ENCODE data around the gene MAD2L2. TPM values are rescaled to one million over a fixed set of nuclear protein-coding genes. Genes with fewer than 3 reads are reported as not detected.

Gene MAD2L2
- total RNA-seq, 1 experiment from 2014 or later: 127 TPM

GRCh38 chr1:11659748-11660147 lies 21.2 kb downstream of the MAD2L2 start:
- ATAC-seq (no peak), DNase-seq (no peak)
- ChIA-PET CTCF (no interaction called here), POLR2A (ENCODE audit: unreplicated experiment) (no interaction called here)
- Histone ChIP-seq H4K20me1 (ENCODE audit: low read length) (no peaks in the 10 kb centered on the region), H3K27me3 (ENCODE audit: low read length) (no peaks in the 10 kb centered on the region), H3K9ac (ENCODE audit: low read length) (no peak overlapping the region), H3F3A (ENCODE audit: low read length, unreplicated experiment) (no peaks in the 10 kb centered on the region), H3K4me1 (ENCODE audit: insufficient read depth, low read length) (peaks cover 7% of the 10 kb centered on the region), H2AFZ (ENCODE audit: low read length) (no peak overlapping the region), H3K4me3 (ENCODE audit: low read length) (no peak overlapping the region), H3K36me3 (ENCODE audit: low read depth, low read length) (no peaks in the 10 kb centered on the region), H3K9me3 (ENCODE audit: low read length) (no peaks in the 10 kb centered on the region), H3K79me2 (ENCODE audit: low read length) (peaks cover 10% of the 10 kb centered on the region), H3K4me2 (ENCODE audit: low read length) (no peak overlapping the region), H3K9me2 (replicated peaks; ENCODE audit: low read length) (no peaks in the 10 kb centered on the region), H3K27ac (ENCODE audit: low read length) (no peak overlapping the region)
- no TSS peak for BruUV-seq (replicated peaks)
- TF ChIP-seq CTCF (conservative IDR thresholded peaks at IDR 0.05; ENCODE audit: low read depth, low read length) (no peak), EZH2phosphoT487 (IDR thresholded peaks at IDR 0.05; ENCODE audit: borderline replicate concordance, low read length) (no peak), EZH2 (IDR thresholded peaks at IDR 0.05; ENCODE audit: low read length, unreplicated experiment) (no peak)
- intact Hi-C loops (cut with micrococcal nuclease): no loop called here

- Histone ChIP-seq H3K36me3 (ENCODE audit: low read depth, low read length) (no peaks in the 10 kb centered on the region), H3K27me3 (ENCODE audit: low read length) (no peaks in the 10 kb centered on the region), H3K4me2 (ENCODE audit: low read length) (no peak overlapping the region), H2AFZ (ENCODE audit: low read length) (no peak overlapping the region), H4K20me1 (ENCODE audit: low read length) (no peaks in the 10 kb centered on the region), H3K27ac (ENCODE audit: low read length) (no peak overlapping the region), H3K79me2 (ENCODE audit: low read length) (peaks cover 10% of the 10 kb centered on the region), H3K4me3 (ENCODE audit: low read length) (no peak overlapping the region), H3F3A (ENCODE audit: low read length, unreplicated experiment) (no peaks in the 10 kb centered on the region), H3K9me3 (ENCODE audit: low read length) (no peaks in the 10 kb centered on the region), H3K9ac (ENCODE audit: low read length) (no peak overlapping the region), H3K4me1 (ENCODE audit: insufficient read depth, low read length) (peaks cover 12% of the 10 kb centered on the region), H3K9me2 (replicated peaks; ENCODE audit: low read length) (no peaks in the 10 kb centered on the region)
- CTCF ChIA-PET: no interaction called here
- no peak for TF ChIP-seq CTCF (conservative IDR thresholded peaks at IDR 0.05; ENCODE audit: low read depth, low read length)
- no peak for TF ChIP-seq EZH2phosphoT487 (IDR thresholded peaks at IDR 0.05; ENCODE audit: borderline replicate concordance, low read length)
- no peak for TF ChIP-seq EZH2 (IDR thresholded peaks at IDR 0.05; ENCODE audit: low read length, unreplicated experiment)
- DNase-seq: no peak
- BruUV-seq (replicated peaks): no TSS peak
- no peak for ATAC-seq
- POLR2A ChIA-PET (ENCODE audit: unreplicated experiment): no interaction called here
- intact Hi-C loops (cut with micrococcal nuclease): no loop called here
Measured at GRCh38 chr1:11658542-11658941, 22.4 kb downstream of the MAD2L2 start.

GRCh38 chr1:11657654-11658053 lies 23.3 kb downstream of the MAD2L2 start:
- intact Hi-C loops (cut with micrococcal nuclease): no loop called here
- CTCF ChIA-PET: interaction anchor here (0.7 kb wide), 1 partner anchor 620 kb away, joined by 4 read pairs; no protein-coding TSS in a partner anchor
- Histone ChIP-seq H3K4me1 (ENCODE audit: insufficient read depth, low read length) (peaks cover 19% of the 10 kb centered on the region), H3K9me2 (replicated peaks; ENCODE audit: low read length) (no peaks in the 10 kb centered on the region), H3K27ac (ENCODE audit: low read length) (no peak overlapping the region), H2AFZ (ENCODE audit: low read length) (no peak overlapping the region), H3K36me3 (ENCODE audit: low read depth, low read length) (no peaks in the 10 kb centered on the region), H3K79me2 (ENCODE audit: low read length) (peaks cover 10% of the 10 kb centered on the region), H3F3A (ENCODE audit: low read length, unreplicated experiment) (no peaks in the 10 kb centered on the region), H3K4me3 (ENCODE audit: low read length) (no peak overlapping the region), H3K9ac (ENCODE audit: low read length) (no peak overlapping the region), H3K27me3 (ENCODE audit: low read length) (no peaks in the 10 kb centered on the region), H3K4me2 (ENCODE audit: low read length) (no peak overlapping the region), H4K20me1 (ENCODE audit: low read length) (no peaks in the 10 kb centered on the region), H3K9me3 (ENCODE audit: low read length) (no peaks in the 10 kb centered on the region)
- no peak for ATAC-seq
- POLR2A ChIA-PET (ENCODE audit: unreplicated experiment): no interaction called here
- no TSS peak for BruUV-seq (replicated peaks)
- no peak for DNase-seq
- TF ChIP-seq EZH2 (IDR thresholded peaks at IDR 0.05; ENCODE audit: low read length, unreplicated experiment) (no peak), CTCF (conservative IDR thresholded peaks at IDR 0.05; ENCODE audit: low read depth, low read length) (no peak), EZH2phosphoT487 (IDR thresholded peaks at IDR 0.05; ENCODE audit: borderline replicate concordance, low read length) (no peak)
